ENCODE results near the gene SLC25A30. TPM values are rescaled to one million over a fixed set of nuclear protein-coding genes. Genes with fewer than 3 reads are reported as not detected.
"Not testable (repeated sequence)": the region's sequence is repeated elsewhere in the genome, so short reads cannot be mapped to it uniquely, and the experiment has no call there.

The SLC25A30 gene
- total RNA-seq, 1 donor from 2014 or later: 8.8 TPM

DNA sequence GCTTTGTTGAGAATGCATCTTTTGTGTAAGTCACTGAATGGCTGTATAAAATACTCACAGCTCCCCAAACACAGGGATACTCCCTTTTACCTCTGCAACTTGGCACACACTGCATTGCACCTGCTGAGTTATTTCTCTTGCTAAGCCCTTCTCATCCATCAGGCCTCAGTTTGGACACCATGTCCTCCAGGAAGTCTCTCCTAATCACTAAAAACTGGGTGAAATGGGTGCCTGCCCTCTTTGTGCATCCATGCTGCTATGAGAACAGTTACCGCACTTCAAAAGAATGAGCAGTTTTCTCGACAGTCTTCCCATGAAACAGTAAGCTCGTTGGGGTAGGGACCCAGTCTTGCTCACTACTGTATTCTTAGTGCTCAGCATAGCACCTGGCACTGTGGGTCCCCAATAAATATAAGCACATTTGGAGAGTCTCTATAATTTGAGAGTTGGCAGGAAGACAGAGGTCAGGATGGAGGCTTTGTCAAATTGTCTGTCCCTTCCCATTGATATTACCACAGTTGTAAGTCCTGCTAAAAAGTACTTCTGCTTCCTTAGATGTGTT, 4.6 kb upstream of the SLC25A30 start:
- H3K9me3 Mint-ChIP-seq: no peaks in the 10 kb centered on the region
- H3K36me3 Mint-ChIP-seq: no peaks in the 10 kb centered on the region
- TF ChIP-seq, protein P1, sequence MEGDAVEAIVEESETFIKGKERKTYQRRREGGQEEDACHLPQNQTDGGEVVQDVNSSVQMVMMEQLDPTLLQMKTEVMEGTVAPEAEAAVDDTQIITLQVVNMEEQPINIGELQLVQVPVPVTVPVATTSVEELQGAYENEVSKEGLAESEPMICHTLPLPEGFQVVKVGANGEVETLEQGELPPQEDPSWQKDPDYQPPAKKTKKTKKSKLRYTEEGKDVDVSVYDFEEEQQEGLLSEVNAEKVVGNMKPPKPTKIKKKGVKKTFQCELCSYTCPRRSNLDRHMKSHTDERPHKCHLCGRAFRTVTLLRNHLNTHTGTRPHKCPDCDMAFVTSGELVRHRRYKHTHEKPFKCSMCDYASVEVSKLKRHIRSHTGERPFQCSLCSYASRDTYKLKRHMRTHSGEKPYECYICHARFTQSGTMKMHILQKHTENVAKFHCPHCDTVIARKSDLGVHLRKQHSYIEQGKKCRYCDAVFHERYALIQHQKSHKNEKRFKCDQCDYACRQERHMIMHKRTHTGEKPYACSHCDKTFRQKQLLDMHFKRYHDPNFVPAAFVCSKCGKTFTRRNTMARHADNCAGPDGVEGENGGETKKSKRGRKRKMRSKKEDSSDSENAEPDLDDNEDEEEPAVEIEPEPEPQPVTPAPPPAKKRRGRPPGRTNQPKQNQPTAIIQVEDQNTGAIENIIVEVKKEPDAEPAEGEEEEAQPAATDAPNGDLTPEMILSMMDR (IDR thresholded peaks at IDR 0.05; ENCODE audit: unreplicated experiment): no peak
- H3K4me3 Mint-ChIP-seq: no peak overlapping the region
- H3K4me1 Mint-ChIP-seq: peaks cover 3% of the 10 kb centered on the region
- H3K27me3 Mint-ChIP-seq (ENCODE audit: low read depth): no peaks in the 10 kb centered on the region
- H3K27ac Mint-ChIP-seq: no peak overlapping the region
- no peak for DNase-seq (ENCODE audit: low spot score in 2 of 2, unreplicated experiment in 2 of 2)

DNA sequence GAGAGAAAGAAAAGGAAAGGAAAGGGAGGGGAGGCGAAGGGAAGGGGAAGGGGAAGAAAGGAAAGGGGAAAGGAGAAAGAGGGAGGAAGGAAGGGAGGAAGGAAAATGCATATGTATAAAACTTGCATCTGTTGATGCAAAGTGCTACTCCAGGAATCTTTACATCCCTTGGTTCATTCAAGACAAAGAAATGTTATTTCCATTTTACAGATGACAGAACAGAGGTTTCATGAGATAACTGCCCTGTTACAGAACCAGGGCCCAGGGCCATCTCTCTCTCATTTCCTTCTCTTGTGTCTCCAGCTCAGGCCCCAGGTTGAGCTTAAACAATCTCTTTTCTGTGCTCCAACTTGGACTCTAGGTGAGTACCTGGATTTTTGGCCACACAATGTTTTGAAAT, 1.8 kb upstream of the SLC25A30 start:
- no peak for DNase-seq (ENCODE audit: low spot score in 2 of 2, unreplicated experiment in 2 of 2)
- no peak overlapping the region for H3K27ac Mint-ChIP-seq
- H3K4me3 Mint-ChIP-seq: peak overlapping the region; percentile 42
- no peaks in the 10 kb centered on the region for H3K9me3 Mint-ChIP-seq
- H3K4me1 Mint-ChIP-seq: peaks cover 15% of the 10 kb centered on the region
- TF ChIP-seq, protein P1 (IDR thresholded peaks at IDR 0.05; ENCODE audit: unreplicated experiment): no peak
- H3K27me3 Mint-ChIP-seq (ENCODE audit: low read depth): no peaks in the 10 kb centered on the region
- H3K36me3 Mint-ChIP-seq: no peaks in the 10 kb centered on the region

DNA sequence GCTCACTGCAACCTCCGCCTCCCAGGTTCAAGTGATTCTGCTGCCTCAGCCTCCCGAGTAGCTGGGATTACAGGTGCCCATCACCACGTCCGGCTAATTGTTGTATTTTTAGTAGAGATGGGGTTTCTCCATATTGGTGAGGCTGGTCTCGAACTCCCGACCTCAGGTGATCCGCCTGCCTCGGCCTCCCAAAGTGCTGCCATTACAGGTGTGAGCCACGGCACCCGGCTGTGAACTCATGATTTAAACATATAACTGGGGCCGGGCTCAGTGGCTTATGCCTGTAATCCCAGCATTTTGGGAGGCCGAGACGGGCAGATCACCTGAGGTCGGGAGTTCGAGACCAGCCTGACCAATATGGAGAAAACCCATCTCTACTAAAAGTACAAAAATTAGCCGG, 1.2 kb upstream of the SLC25A30 start:
- H3K4me3 Mint-ChIP-seq; DNase-seq (ENCODE audit: low spot score in 2 of 2, unreplicated experiment in 2 of 2); H3K9me3 Mint-ChIP-seq; H3K27ac Mint-ChIP-seq; H3K36me3 Mint-ChIP-seq; H3K27me3 Mint-ChIP-seq (ENCODE audit: low read depth): not testable (repeated sequence)
- peaks cover 20% of the 10 kb centered on the region for H3K4me1 Mint-ChIP-seq

DNA sequence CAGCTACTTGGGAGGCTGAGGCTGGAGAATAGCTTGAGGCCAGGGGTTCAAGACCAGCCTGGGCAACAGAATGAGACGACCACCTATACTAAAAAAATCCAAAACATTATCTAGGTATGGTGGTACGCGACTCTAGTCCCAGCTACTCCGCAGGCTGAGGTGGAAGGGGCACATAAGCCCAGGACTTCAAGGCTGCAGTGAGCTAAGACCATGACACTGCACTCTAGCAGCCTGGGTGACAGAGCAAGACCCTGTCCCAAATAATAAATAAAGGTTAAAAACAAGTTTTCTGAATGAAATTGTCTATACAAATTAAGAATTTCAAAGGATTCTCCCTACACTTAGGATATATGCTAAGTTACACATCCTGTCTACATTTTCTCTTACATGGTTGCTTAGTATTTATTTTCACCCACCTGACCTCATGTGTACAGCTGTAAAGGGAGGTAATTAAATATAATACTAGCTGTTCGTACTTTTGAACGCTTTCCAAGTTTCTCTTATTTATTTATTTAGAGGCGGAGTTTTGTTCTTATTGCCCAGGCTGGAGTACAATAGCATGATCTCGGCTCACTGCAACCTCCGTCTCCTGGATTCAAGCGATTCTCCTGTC, 1.6 kb downstream of the SLC25A30 start:
- no peaks in the 10 kb centered on the region for H3K36me3 Mint-ChIP-seq
- peak overlapping the region; percentile 92 for H3K4me3 Mint-ChIP-seq
- H3K27me3 Mint-ChIP-seq (ENCODE audit: low read depth): no peaks in the 10 kb centered on the region
- DNase-seq (ENCODE audit: low spot score in 2 of 2, unreplicated experiment in 2 of 2): no peak
- peaks cover 27% of the 10 kb centered on the region for H3K4me1 Mint-ChIP-seq
- TF ChIP-seq, protein P1 (IDR thresholded peaks at IDR 0.05; ENCODE audit: unreplicated experiment): no peak
- H3K27ac Mint-ChIP-seq: peak overlapping the region; percentile 91
- no peaks in the 10 kb centered on the region for H3K9me3 Mint-ChIP-seq

DNA sequence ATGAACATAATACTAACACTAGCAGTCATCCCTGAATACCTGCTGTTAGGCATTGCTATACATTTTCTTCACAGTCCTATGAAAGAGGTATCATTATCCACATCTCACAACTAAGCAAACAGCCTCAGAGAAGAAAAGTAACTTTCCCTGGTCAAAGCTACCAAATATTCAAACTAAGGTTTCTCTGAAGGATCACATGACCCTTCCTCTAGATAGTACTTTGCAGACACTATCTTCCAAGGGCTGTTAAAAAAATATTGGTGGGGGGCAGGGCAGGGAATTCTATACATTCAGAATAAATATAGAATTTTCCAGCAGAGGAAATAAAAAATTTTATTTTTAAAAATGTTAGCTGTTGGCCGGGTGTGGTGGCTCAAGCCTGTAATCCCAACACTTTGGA, 3.1 kb downstream of the SLC25A30 start:
- Mint-ChIP-seq H3K36me3 (peaks cover 2% of the 10 kb centered on the region), H3K4me1 (peaks cover 32% of the 10 kb centered on the region), H3K4me3 (peak overlapping the region; percentile 52), H3K27ac (peak overlapping the region; percentile 92), H3K27me3 (ENCODE audit: low read depth) (no peaks in the 10 kb centered on the region), H3K9me3 (no peaks in the 10 kb centered on the region)
- no peak for DNase-seq (ENCODE audit: low spot score in 2 of 2, unreplicated experiment in 2 of 2)
- TF ChIP-seq, protein P1 (IDR thresholded peaks at IDR 0.05; ENCODE audit: unreplicated experiment): no peak

DNA sequence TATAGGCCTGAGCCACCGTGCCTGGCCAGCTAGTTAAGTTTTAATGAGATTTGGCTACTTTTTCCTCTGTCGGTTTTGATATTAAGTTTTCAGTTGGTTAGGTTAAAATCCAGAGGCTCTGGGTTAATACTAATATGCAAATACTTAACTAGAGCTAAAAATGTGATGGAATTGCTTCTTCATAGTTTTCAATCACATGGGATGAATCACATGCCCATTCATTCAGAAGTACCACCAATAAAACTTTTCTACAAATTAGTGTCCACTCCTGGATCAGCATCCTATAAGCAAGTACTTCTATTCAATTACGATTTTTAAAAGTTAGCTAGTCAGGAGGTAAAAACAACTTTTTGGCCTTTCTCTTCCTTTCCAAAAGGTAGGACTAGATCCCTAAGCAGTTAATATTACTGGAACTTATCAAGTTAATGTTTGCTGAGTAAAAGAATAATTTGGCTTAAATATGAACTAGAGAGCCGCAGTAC, 4.3 kb downstream of the SLC25A30 start:
- Mint-ChIP-seq H3K27ac (peak overlapping the region; percentile 92), H3K9me3 (no peaks in the 10 kb centered on the region), H3K4me1 (peaks cover 32% of the 10 kb centered on the region), H3K36me3 (peaks cover 7% of the 10 kb centered on the region), H3K27me3 (ENCODE audit: low read depth) (no peaks in the 10 kb centered on the region), H3K4me3 (peak overlapping the region; percentile 52)
- DNase-seq (ENCODE audit: low spot score in 2 of 2, unreplicated experiment in 2 of 2): no peak
- TF ChIP-seq, protein P1 (IDR thresholded peaks at IDR 0.05; ENCODE audit: unreplicated experiment): no peak

All from mesothelial cell of epicardium (in vitro differentiated cells).